IPS DF 6.9 (cell line): ENCODE measurements around the gene KCNN3.
"Not testable (repeated sequence)": the region's sequence is repeated elsewhere in the genome, so short reads cannot be mapped to it uniquely, and the experiment has no call there.

Experiments used
- DNase-seq: peaks from one replicate; pipeline ENCODE4 v3.0.0-alpha.2; 2013; ENCODE audit warnings: low read depth, low spot score
- H3K27ac ChIP-seq: one replicate; pipeline ENCODE4 v1.5.1; 2013; ENCODE audit warnings: low read length, control low read depth
- H3K27me3 ChIP-seq: 2 replicates; pipeline ENCODE4 v1.6.1; 2013; ENCODE audit warnings: mild to moderate bottlenecking, low read length; ENCODE audit not compliant: control insufficient read depth, insufficient read depth
- H3K36me3 ChIP-seq: 2 replicates; pipeline ENCODE4 v1.6.1; 2013; ENCODE audit warnings: low read length; ENCODE audit not compliant: control insufficient read depth, insufficient read depth
- H3K4me1 ChIP-seq: 2 replicates; pipeline ENCODE4 v1.6.1; 2013; ENCODE audit warnings: low read length; ENCODE audit not compliant: control insufficient read depth, insufficient read depth
- H3K4me3 ChIP-seq: 2 replicates; pipeline ENCODE4 v1.5.1; 2013; ENCODE audit warnings: mild to moderate bottlenecking, low read length
- H3K9me3 ChIP-seq: 2 replicates; pipeline ENCODE4 v1.6.1; 2013; ENCODE audit warnings: low read length, inconsistent platforms; ENCODE audit not compliant: control insufficient read depth, insufficient read depth
- WGBS: extraction: QIAGEN DNeasy Blood & Tissue Kit; methylation state at CpG from one replicate; pipeline ENCODE4 v1.1.7; 2013; ENCODE audit warnings: mixed read lengths, missing lambda C conversion rate; ENCODE audit not compliant: insufficient read length, insufficient coverage; 5-methylcytosine and 5-hydroxymethylcytosine counted together

Gene KCNN3

DNA sequence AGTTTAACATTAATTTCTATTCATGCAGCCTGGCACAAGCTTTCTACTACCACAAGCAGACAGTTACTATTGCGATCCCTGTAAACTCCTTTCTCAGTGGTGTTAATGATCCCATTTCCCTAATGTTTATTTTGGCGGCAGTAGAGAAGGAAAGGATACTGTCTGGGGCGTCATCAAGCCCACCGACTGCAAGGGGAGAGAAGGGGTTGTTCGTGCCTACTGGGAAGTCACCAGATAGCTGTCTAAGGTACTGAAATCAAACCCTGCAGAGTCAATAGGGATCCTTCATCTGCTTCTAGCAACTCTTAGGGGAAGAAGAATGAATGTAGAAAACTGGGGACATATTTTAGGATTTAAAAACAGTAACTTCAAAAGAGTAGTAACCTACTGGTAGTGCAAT, 166.9 kb downstream of the KCNN3 start:
- WGBS = no CpG with 5 or more reads among the region's 5 CpGs
- DNase-seq = no peak

DNA sequence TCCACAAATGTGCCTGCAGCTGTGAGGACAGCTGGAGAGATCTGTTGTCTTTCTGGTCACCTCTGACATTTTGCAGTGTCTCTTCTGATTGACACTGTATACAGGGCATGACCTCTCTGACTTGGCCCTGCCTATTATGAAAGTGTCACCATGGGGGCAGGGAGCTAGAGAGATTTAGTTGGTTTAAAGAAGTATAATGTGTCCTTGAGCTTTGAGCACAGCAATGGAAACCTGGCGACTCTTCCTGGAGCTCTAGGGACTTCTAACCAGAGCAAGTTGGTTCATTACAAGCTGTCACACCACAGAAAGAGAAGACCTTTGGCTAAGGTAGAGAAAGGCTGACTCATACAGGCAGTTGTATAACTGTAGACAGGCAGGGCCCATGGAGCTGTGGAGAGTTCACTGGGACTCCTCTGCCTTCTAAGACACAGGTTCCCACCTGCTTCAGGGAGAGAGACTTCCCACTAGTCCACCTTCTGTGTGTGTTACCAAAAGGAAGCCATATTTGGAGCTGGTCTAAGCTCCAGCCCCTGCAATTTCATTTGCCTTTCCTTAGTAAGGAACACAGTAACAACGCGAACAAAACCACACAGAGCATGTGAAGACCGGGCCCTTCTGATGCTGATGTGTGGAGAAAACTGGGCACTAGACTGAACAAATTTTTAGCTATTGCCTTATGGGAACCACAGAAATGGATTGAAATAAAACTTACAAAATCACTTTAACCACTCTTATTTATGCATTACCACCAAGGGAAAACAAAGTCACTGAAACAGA, 171.6 kb downstream of the KCNN3 start:
- no peak overlapping the region for H3K27ac ChIP-seq
- WGBS = no CpG with 5 or more reads among the region's 4 CpGs
- no peaks in the 10 kb centered on the region for H3K36me3 ChIP-seq
- no peak for DNase-seq
- no peaks in the 10 kb centered on the region; the same call in 1 of the 2 replicates for H3K9me3 ChIP-seq
- H3K4me1 ChIP-seq = no peaks in the 10 kb centered on the region
- H3K27me3 ChIP-seq = no peaks in the 10 kb centered on the region
- H3K4me3 ChIP-seq = no peak overlapping the region

More for the DNA sequence above, 166.9 kb downstream of the KCNN3 start:
- Histone ChIP-seq H3K27me3 (no peaks in the 10 kb centered on the region), H3K4me1 (no peaks in the 10 kb centered on the region; the same call in 1 of the 2 replicates), H3K4me3 (no peak overlapping the region), H3K27ac (no peak overlapping the region), H3K9me3 (no peaks in the 10 kb centered on the region; the same call in 1 of the 2 replicates), H3K36me3 (no peaks in the 10 kb centered on the region)

DNA sequence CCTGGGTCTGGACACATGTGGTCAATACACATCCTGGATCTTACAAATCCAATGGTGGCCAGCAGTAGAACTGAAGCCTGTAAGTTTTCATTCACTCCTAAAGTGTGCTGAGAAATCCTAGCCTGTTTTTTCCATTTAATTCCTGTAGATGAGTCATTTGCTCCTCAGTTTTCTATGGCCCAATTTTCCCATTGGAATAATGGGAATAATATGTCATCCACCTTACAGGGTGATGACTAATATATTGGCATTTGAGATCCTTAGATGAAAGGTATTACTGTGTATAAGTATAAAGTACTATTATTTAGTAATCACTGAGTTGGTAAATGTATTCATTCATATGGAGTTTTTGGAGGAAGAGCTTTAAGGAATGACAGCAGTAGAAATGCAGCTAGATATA, 172.4 kb downstream of the KCNN3 start:
- no peak overlapping the region for H3K4me3 ChIP-seq
- H3K27ac ChIP-seq = no peak overlapping the region
- no peaks in the 10 kb centered on the region for H3K4me1 ChIP-seq
- no peaks in the 10 kb centered on the region for H3K36me3 ChIP-seq
- H3K9me3 ChIP-seq = no peaks in the 10 kb centered on the region
- DNase-seq = no peak
- no peaks in the 10 kb centered on the region for H3K27me3 ChIP-seq

DNA sequence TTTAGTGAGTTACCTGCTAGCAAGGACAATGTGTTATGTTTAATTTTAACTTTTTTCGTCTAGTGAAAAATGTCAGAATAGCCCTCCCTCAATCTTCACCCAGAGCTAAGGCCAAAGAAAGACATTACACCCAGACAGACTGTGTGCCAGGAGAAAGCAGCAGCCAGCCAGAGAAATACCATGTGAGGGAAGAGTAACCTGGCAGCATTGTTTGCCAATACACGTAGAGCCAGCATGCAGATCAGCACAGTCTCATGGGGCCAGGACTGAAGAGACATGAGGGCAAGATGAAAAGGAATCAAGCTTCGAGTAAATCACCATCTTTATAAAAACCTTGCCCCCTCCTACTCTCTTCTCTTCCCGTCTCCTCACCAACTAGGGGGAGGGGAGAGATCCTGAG, 173.6 kb downstream of the KCNN3 start:
- Histone ChIP-seq H3K4me3 (no peak overlapping the region), H3K9me3 (no peaks in the 10 kb centered on the region), H3K27me3 (no peaks in the 10 kb centered on the region), H3K4me1 (no peaks in the 10 kb centered on the region), H3K36me3 (no peaks in the 10 kb centered on the region), H3K27ac (no peak overlapping the region)
- DNase-seq = no peak
- WGBS = no CpG with 5 or more reads among the region's 4 CpGs

DNA sequence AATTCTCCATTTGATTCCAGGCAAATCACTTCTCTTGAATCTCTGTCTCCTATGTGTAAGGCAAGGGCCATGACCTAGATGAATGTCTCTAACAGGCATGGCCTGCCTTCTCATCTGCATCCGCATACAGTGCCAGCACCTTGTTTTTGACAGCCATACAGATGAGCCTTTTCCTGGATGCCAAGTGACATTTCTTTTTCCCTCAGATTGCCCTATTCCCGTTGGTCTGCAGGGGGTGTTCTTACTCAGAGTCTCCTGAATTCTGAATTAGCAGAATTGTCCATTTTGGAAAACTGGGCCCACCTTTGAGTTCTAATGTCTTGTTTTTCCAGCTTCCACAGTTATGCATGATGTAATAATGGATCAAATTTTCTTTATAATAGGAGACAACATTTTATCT, 174.1 kb downstream of the KCNN3 start:
- WGBS = no CpG with 5 or more reads among the region's 2 CpGs
- Histone ChIP-seq H3K4me3 (no peak overlapping the region), H3K9me3 (no peaks in the 10 kb centered on the region), H3K27ac (no peak overlapping the region), H3K27me3 (no peaks in the 10 kb centered on the region), H3K4me1 (no peaks in the 10 kb centered on the region), H3K36me3 (no peaks in the 10 kb centered on the region)
- no peak for DNase-seq

DNA sequence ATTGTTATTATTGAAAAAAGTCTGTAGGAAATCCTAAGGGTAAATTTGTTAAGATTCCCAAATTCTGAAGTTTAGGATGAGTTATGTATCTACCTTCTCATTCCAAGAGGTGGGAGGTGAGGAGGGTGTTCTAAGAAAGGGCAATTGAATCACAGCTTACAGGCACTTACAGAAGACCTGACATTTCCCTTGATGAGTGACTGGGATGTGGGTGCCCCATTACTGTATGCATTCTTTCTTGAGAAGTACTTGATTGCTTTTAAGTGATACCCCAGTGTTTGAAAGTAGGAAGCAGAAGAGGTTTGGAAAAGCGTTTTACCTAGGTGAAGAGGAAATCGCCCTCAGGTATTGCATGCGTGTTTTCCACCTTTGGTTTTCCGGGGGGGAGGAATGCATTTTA, 175.1 kb downstream of the KCNN3 start:
- Histone ChIP-seq H3K9me3 (no peaks in the 10 kb centered on the region), H3K27me3 (no peaks in the 10 kb centered on the region), H3K4me1 (no peaks in the 10 kb centered on the region), H3K36me3 (no peaks in the 10 kb centered on the region), H3K4me3 (no peak overlapping the region), H3K27ac (no peak overlapping the region)
- no peak for DNase-seq
- WGBS = no CpG with 5 or more reads among the region's 4 CpGs

DNA sequence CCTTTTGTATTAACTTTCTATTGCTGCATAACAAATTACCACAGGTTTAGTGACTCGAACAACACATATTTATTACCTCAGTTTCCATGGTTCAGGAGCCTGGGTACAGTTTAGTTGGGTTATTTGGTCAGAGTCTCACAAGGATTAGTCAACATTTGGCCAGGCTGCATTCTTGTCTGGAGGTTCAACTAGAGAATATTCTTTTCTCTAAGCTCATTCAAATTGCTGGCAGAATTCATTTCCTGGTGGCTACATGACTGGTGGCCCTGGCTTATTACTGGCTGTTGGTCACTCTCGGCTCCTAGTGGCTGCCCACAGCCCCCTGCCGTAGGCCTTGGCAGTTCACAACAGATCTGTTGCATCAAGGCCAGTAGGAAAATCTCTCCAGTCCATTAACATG, 181.0 kb downstream of the KCNN3 start:
- no peaks in the 10 kb centered on the region for H3K4me1 ChIP-seq
- no CpG with 5 or more reads among the region's 3 CpGs for WGBS
- no peak overlapping the region for H3K27ac ChIP-seq
- no peak for DNase-seq
- H3K27me3 ChIP-seq = no peaks in the 10 kb centered on the region
- no peaks in the 10 kb centered on the region for H3K36me3 ChIP-seq
- no peak overlapping the region for H3K4me3 ChIP-seq
- H3K9me3 ChIP-seq = no peaks in the 10 kb centered on the region

DNA sequence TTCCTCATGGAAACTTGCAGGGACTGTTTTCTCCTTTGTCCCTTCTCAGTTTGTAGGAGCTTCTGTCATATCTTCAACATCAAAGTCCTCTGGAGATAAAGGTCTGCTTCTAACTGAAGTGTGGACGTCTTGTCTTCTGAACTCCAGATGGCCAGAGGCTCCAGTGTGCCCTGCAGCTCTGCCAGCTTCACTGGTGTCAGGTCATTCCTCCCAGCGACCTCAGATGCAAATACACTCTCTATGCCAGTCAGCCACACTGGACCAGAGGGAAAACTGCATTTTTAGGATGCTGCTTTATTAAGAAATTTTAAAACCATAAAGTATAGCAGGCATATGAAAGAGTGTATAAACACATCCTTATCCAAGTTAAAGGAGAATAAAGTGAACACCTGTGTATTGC, 183.6 kb downstream of the KCNN3 start:
- Histone ChIP-seq H3K4me1 (no peaks in the 10 kb centered on the region), H3K36me3 (no peaks in the 10 kb centered on the region), H3K9me3 (no peaks in the 10 kb centered on the region), H3K27me3 (no peaks in the 10 kb centered on the region), H3K27ac (no peak overlapping the region), H3K4me3 (no peak overlapping the region)
- no CpG with 5 or more reads among the region's 2 CpGs for WGBS
- no peak for DNase-seq

DNA sequence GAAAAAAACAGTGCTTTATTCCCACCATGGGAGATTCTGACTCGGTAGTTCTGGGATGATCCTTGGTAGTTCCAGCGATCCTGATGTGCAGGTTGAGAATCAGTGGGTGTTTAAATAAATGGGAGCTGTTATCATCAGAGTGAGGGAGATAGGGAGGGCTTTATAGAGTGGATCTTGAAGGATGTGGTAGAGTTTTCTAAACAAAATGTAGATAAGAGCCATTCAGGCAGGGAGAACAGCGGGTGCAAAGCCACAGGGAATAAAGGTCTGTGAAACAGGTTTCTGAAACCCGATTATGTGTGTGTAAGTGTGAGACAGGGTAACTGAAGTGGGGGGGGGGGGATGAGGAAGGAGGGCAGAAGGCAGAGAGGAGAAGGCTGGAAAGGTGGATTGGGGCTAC, 186.3 kb downstream of the KCNN3 start:
- Histone ChIP-seq H3K27me3 (no peaks in the 10 kb centered on the region), H3K9me3 (no peaks in the 10 kb centered on the region), H3K4me1 (no peaks in the 10 kb centered on the region), H3K4me3 (no peak overlapping the region), H3K36me3 (no peaks in the 10 kb centered on the region), H3K27ac (no peak overlapping the region)
- no CpG with 5 or more reads among the region's 4 CpGs for WGBS
- no peak for DNase-seq

DNA sequence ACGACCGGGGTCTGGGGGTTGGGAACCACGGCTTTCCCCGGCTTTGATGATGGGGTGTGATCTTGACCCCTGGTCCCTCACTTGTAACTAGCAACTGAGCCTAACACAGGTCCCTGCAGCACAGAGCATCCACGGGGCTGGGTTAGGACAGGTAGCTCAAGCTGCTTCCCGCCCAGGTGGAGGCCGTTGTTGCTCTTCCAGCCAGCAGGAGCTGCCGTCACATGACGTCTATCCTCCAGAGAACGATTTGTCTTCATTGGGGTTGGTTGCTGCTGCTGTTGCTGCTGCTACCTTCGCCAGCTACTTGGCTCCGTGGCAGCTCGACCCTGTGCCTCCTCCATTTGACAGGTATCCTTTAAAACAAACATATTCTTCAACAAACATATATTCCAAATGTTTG, 187.8 kb downstream of the KCNN3 start:
- DNase-seq = no peak
- no peak overlapping the region for H3K4me3 ChIP-seq
- H3K9me3 ChIP-seq = no peaks in the 10 kb centered on the region
- no CpG with 5 or more reads among the region's 13 CpGs for WGBS
- no peak overlapping the region for H3K27ac ChIP-seq
- H3K4me1 ChIP-seq = no peaks in the 10 kb centered on the region
- no peaks in the 10 kb centered on the region for H3K27me3 ChIP-seq
- H3K36me3 ChIP-seq = no peaks in the 10 kb centered on the region

DNA sequence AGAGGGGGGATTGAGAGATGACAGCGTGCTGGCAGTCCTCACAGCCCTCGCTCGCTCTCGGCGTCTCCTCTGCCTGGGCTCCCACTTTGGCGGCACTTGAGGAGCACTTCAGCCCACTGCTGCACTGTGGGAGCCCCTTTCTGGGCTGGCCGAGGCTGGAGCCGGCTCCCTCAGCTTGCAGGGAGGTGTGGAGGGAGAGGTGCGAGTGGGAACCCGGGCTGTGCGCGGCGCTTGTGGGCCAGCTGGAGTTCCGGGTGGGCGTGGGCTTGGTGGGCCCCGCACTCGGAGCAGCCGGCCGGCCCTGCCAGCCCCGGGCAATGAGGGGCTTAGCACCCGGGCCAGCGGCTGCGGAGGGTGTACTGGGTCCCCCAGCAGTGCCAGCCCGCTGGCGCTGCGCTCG, 192.2 kb downstream of the KCNN3 start:
- not testable (repeated sequence) for H3K27ac ChIP-seq, H3K36me3 ChIP-seq, H3K27me3 ChIP-seq, H3K9me3 ChIP-seq, H3K4me1 ChIP-seq, DNase-seq, H3K4me3 ChIP-seq
- WGBS = no CpG with 5 or more reads among the region's 27 CpGs
